Loucy (cell line): ENCODE results near the gene OGA.

ENCODE experiments used
- CTCF ChIP-seq: fragments of 200-600 bp; sonication (generic); conservative IDR thresholded peaks from 2 replicates; pipeline ENCODE4 v1.5.1; 2014; ENCODE audit warnings: mild to moderate bottlenecking, antibody characterized with exemption, low read length
- EZH2phosphoT487 ChIP-seq: fragments of 200-600 bp; IDR thresholded peaks from 2 replicates; pipeline ENCODE4 v1.6.1; 2018; ENCODE audit warnings: antibody characterized with exemption, mild to moderate bottlenecking, moderate library complexity, borderline replicate concordance

- TF ChIP-seq CTCF, result no peak
- no peak for TF ChIP-seq EZH2phosphoT487
Measured at GRCh38 chr10:101867931-101868330, 49.7 kb upstream of the OGA start.
